PC-9 (cell line): Measurements from ENCODE around the gene STK36. TPM values are rescaled to one million over a fixed set of nuclear protein-coding genes. Genes with fewer than 3 reads are reported as not detected.

ENCODE experiments used
- BruUV-seq: library from RNA; stranded (reverse); fragments of 400-500 nt; replicated peaks from 2 replicates; lab custom pipeline; 2021; lab: Mats Ljungman, UMichigan
- CTCF ChIA-PET: fragments of 300-600 bp; sonication (Branson Sonifier 250); formaldehyde crosslinking; loops from one replicate; lab custom pipeline; 2022; ENCODE audit warnings: antibody characterized with exemption; lab: Charles Lee
- POLR2A ChIA-PET: fragments of 300-600 bp; sonication (Branson Sonifier 250); formaldehyde crosslinking; loops from one replicate; lab custom pipeline; 2022; ENCODE audit warnings: antibody characterized with exemption; ENCODE audit not compliant: unreplicated experiment; lab: Charles Lee
- DNase-seq, 2 experiments: peaks; one replicate each; pipeline versions ENCODE4 v3.0.0 to v3.0.0-alpha.2; 2015 to 2022; ENCODE audit warnings: mixed read lengths in 1 of 2
- H2AFZ ChIP-seq: fragments of 200-600 bp; sonication (generic); 2 replicates; pipeline ENCODE4 v1.8.1; 2017; ENCODE audit warnings: antibody characterized with exemption
- H3F3A ChIP-seq: fragments of 200-600 bp; sonication (generic); 2 replicates; pipeline ENCODE4 v1.8.1; 2017; ENCODE audit warnings: antibody characterized with exemption, mild to moderate bottlenecking, low read depth; ENCODE audit not compliant: insufficient read depth
- H3K27ac ChIP-seq: fragments of 200-600 bp; sonication (generic); 2 replicates; pipeline ENCODE4 v1.6.1; 2016; ENCODE audit warnings: mixed run types
- H3K27me3 ChIP-seq: fragments of 200-600 bp; sonication (generic); 2 replicates; pipeline ENCODE4 v1.6.1; 2016; ENCODE audit warnings: low read depth, mixed run types; ENCODE audit not compliant: insufficient read depth
- H3K36me3 ChIP-seq: fragments of 200-600 bp; sonication (generic); 2 replicates; pipeline ENCODE4 v1.6.1; 2016; ENCODE audit warnings: low read depth, mixed run types
- H3K4me1 ChIP-seq: fragments of 200-600 bp; sonication (generic); replicated peaks from 2 replicates; pipeline ENCODE4 v1.6.1; 2016; ENCODE audit warnings: mixed run types; ENCODE audit not compliant: insufficient read depth
- H3K4me2 ChIP-seq: fragments of 200-600 bp; sonication (generic); 2 replicates; pipeline ENCODE4 v1.6.1; 2017; ENCODE audit warnings: mixed run types
- H3K4me3 ChIP-seq: fragments of 200-600 bp; sonication (generic); 2 replicates; pipeline ENCODE4 v1.6.1; 2016; ENCODE audit warnings: mixed run types
- H3K79me2 ChIP-seq: fragments of 200-600 bp; sonication (generic); 2 replicates; pipeline ENCODE4 v1.6.1; 2017; ENCODE audit warnings: low read depth, mixed run types
- H3K9me2 ChIP-seq: fragments of 200-600 bp; sonication (generic); 2 replicates; pipeline ENCODE4 v1.8.1; 2017; ENCODE audit warnings: mild to moderate bottlenecking; ENCODE audit not compliant: insufficient read depth
- H3K9me3 ChIP-seq: fragments of 200-600 bp; sonication (generic); 2 replicates; pipeline ENCODE4 v1.8.1; 2016; ENCODE audit warnings: low read depth; ENCODE audit not compliant: insufficient read depth
- H4K20me1 ChIP-seq: fragments of 200-600 bp; sonication (generic); 2 replicates; pipeline ENCODE4 v1.8.1; 2017; ENCODE audit not compliant: insufficient read depth
- EZH2 ChIP-seq: fragments of 200-600 bp; sonication (generic); IDR thresholded peaks from 2 replicates; pipeline ENCODE4 v1.8.0; 2017; ENCODE audit warnings: antibody characterized with exemption, low read depth
- intact Hi-C: fragments of 100-400 bp; cut with micrococcal nuclease; formaldehyde crosslinking; loops from one replicate; pipeline ENCODE4 v1.10.0; 2022; ENCODE audit not compliant: unreplicated experiment
- total RNA-seq: library from RNA; stranded (reverse); gene quantifications from 2 replicates; pipeline ENCODE4 v1.2.3, GENCODE V29; 2021
- TF ChIP-seq, protein P1 (sequence below): fragments of 200-600 bp; sonication (generic); conservative IDR thresholded peaks from 2 replicates; pipeline ENCODE4 v1.6.1; 2017; ENCODE audit warnings: mixed run types, antibody characterized with exemption, mild to moderate bottlenecking, moderate library complexity

STK36 gene
- total RNA-seq, 1 experiment from 2014 or later: 52.9 TPM

DNA sequence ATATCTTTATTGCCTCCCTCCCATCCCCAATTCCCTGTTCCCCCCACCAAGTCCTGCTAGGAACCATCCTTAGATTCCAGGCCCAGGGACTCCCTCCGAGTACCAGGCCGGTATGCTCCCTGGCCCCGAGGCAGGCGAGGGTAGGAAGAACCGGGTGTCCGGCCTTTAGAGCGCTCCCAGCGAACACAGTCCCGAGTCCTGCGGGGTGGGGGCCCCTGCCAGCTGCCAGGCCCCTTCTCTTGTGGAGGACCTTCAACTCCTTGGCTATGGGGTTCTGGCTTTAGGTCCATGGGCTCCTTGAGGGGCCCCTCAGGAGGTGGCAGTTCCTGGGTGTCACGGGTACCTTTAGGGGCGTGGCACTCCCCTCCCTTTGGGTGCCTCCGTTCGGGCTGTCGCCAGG lies 8.0 kb upstream of the STK36 start:
- H2AFZ ChIP-seq: no peak overlapping the region
- H3K4me3 ChIP-seq: no peak overlapping the region
- TF ChIP-seq, protein P1, sequence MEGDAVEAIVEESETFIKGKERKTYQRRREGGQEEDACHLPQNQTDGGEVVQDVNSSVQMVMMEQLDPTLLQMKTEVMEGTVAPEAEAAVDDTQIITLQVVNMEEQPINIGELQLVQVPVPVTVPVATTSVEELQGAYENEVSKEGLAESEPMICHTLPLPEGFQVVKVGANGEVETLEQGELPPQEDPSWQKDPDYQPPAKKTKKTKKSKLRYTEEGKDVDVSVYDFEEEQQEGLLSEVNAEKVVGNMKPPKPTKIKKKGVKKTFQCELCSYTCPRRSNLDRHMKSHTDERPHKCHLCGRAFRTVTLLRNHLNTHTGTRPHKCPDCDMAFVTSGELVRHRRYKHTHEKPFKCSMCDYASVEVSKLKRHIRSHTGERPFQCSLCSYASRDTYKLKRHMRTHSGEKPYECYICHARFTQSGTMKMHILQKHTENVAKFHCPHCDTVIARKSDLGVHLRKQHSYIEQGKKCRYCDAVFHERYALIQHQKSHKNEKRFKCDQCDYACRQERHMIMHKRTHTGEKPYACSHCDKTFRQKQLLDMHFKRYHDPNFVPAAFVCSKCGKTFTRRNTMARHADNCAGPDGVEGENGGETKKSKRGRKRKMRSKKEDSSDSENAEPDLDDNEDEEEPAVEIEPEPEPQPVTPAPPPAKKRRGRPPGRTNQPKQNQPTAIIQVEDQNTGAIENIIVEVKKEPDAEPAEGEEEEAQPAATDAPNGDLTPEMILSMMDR: no peak
- TF ChIP-seq EZH2: no peak
- CTCF ChIA-PET: no interaction called here
- no peaks in the 10 kb centered on the region for H3K27me3 ChIP-seq
- H3K4me2 ChIP-seq: no peak overlapping the region
- H3K9me2 ChIP-seq: no peaks in the 10 kb centered on the region
- H3K4me1 ChIP-seq: no peaks in the 10 kb centered on the region; the same call in 1 of the 2 replicates
- peaks cover 18% of the 10 kb centered on the region for H3K36me3 ChIP-seq
- no peaks in the 10 kb centered on the region for H4K20me1 ChIP-seq
- DNase-seq: no peak
- H3F3A ChIP-seq: peaks cover 15% of the 10 kb centered on the region; the same call in 1 of the 2 replicates
- no peak overlapping the region for H3K27ac ChIP-seq
- intact Hi-C loops: no loop called here
- H3K9me3 ChIP-seq: no peaks in the 10 kb centered on the region
- BruUV-seq: no TSS peak
- POLR2A ChIA-PET: no interaction called here
- H3K79me2 ChIP-seq: peaks cover 13% of the 10 kb centered on the region

DNA sequence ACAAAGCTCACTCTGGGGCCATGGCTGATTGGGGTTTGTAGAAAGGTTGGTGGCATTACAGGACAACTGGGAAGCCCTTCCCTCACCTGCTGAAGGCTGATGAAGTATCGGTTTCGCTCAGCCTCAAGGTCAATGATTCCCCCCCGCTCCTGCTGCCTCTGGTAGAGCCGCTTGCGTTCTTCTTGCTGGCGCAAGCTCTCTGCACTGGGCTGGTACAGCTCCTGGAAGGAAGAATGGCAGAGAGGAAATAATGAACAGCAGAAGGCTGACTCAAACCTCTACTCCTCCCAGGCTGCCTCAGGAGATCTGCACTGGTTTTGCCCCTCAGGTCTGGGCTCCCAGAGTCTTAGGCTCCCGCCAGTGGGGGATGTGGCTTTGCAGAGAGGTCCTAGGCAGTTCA lies 7.2 kb upstream of the STK36 start:
- Histone ChIP-seq H3K36me3 (peaks cover 18% of the 10 kb centered on the region), H3K9me3 (no peaks in the 10 kb centered on the region), H4K20me1 (no peaks in the 10 kb centered on the region), H3K27me3 (no peaks in the 10 kb centered on the region), H3K4me1 (no peaks in the 10 kb centered on the region; the same call in 1 of the 2 replicates), H3F3A (peaks cover 15% of the 10 kb centered on the region; the same call in 1 of the 2 replicates), H3K9me2 (no peaks in the 10 kb centered on the region), H3K79me2 (peaks cover 14% of the 10 kb centered on the region), H2AFZ (no peak overlapping the region), H3K4me3 (no peak overlapping the region), H3K27ac (no peak overlapping the region), H3K4me2 (no peak overlapping the region)
- ChIA-PET POLR2A (no interaction called here), CTCF (no interaction called here)
- DNase-seq: no peak
- BruUV-seq: no TSS peak
- intact Hi-C loops: no loop called here
- TF ChIP-seq, protein P1: no peak
- TF ChIP-seq EZH2: no peak

DNA sequence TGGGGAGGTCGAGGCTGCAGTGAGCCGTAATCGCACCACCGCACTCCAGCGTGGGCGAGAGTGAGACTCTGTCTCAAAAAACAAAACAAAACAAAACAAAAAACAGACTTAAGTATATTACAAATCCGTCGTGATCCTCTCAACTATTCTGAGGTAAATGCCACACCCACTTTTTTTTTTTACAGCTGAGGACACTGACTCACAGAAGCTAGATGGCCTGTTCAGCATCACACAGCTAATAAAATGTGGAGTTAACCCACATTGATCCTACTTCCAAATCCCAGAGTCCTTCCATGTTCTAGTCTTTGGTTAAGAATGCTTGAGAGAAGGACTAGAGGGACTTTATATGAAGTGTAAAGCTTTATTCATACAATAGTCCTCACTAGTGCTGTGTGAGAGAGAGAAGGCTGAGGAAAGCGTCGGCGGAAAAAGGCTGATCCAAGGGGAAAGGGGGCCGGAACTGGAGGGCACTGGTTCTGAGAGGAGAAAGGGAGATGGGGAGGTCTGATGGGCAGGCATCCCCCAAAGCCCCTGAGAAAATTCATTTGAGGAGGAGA lies 711 bp upstream of the STK36 start:
- Histone ChIP-seq H3F3A (peaks cover 23% of the 10 kb centered on the region; the same call in 1 of the 2 replicates), H3K27ac (peak overlapping the region; percentile 60), H3K4me1 (peaks cover 15% of the 10 kb centered on the region), H3K36me3 (peaks cover 13% of the 10 kb centered on the region; the same call in 1 of the 2 replicates), H3K9me2 (no peaks in the 10 kb centered on the region), H3K9me3 (no peaks in the 10 kb centered on the region), H4K20me1 (no peaks in the 10 kb centered on the region), H2AFZ (peak overlapping the region; percentile 91), H3K4me2 (peak overlapping the region; percentile 97), H3K27me3 (no peaks in the 10 kb centered on the region), H3K4me3 (peak overlapping the region; percentile 77), H3K79me2 (peaks cover 27% of the 10 kb centered on the region)
- BruUV-seq: TSS peak; percentile 63
- ChIA-PET CTCF (interaction anchor here (1.3 kb wide), 1 partner anchor 12 kb away, joined by 4 read pairs; the partner anchor contains the start of genes BCS1L and ZNF142), POLR2A (interaction anchor here (0.5 to 0.6 kb wide), 2 partner anchors 40 to 388 kb away, joined by 3 to 4 read pairs; no protein-coding TSS in a partner anchor)
- TF ChIP-seq, protein P1: no peak
- intact Hi-C loops: no loop called here
- peak in 1 of 2 experiments; percentile 63 for DNase-seq
